ENCODE results near the gene MROH2B.

DNA sequence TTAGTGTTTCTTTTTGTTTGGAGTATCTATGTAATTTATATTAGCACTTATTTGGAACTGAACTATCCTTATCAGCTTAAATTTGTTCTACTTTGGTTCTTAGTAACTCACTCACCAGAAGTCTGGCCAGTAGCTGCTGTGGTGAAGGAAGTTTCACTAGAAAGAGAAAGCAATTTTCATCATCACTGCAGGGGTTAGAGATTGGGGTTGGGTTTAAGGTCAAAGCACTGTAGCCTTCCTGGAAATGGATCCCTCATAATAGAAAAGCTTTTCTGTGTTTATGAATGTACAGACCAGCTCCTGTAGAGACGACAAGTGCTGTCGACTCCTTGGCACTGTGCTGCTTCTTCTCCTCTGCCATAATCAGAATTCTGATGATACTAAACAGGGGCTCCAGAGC lies 22.2 kb downstream of the MROH2B start:
- no peak for TF ChIP-seq CREB1 (IDR thresholded peaks at IDR 0.05)
- no peak for TF ChIP-seq CREB1 (CRISPR knock-in tag; IDR thresholded peaks at IDR 0.05)
- TF ChIP-seq, protein P1, sequence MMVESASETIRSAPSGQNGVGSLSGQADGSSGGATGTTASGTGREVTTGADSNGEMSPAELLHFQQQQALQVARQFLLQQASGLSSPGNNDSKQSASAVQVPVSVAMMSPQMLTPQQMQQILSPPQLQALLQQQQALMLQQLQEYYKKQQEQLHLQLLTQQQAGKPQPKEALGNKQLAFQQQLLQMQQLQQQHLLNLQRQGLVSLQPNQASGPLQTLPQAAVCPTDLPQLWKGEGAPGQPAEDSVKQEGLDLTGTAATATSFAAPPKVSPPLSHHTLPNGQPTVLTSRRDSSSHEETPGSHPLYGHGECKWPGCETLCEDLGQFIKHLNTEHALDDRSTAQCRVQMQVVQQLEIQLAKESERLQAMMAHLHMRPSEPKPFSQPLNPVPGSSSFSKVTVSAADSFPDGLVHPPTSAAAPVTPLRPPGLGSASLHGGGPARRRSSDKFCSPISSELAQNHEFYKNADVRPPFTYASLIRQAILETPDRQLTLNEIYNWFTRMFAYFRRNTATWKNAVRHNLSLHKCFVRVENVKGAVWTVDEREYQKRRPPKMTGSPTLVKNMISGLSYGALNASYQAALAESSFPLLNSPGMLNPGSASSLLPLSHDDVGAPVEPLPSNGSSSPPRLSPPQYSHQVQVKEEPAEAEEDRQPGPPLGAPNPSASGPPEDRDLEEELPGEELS (CRISPR knock-in tag; IDR thresholded peaks at IDR 0.05): no peak
- no peak for TF ChIP-seq NBN (conservative IDR thresholded peaks at IDR 0.05)

Measured in HepG2 (cell line).